ENCODE data around the gene RAB11FIP4. TPM values are rescaled to one million over a fixed set of nuclear protein-coding genes. Genes with fewer than 3 reads are reported as not detected.

RAB11FIP4 gene
- total and polyA plus RNA-seq, 2 of the 8 experiments (the other 6 are each of a cell fraction or from before 2014, with no cell fraction given), result 21.7 to 53.2 TPM

DNA sequence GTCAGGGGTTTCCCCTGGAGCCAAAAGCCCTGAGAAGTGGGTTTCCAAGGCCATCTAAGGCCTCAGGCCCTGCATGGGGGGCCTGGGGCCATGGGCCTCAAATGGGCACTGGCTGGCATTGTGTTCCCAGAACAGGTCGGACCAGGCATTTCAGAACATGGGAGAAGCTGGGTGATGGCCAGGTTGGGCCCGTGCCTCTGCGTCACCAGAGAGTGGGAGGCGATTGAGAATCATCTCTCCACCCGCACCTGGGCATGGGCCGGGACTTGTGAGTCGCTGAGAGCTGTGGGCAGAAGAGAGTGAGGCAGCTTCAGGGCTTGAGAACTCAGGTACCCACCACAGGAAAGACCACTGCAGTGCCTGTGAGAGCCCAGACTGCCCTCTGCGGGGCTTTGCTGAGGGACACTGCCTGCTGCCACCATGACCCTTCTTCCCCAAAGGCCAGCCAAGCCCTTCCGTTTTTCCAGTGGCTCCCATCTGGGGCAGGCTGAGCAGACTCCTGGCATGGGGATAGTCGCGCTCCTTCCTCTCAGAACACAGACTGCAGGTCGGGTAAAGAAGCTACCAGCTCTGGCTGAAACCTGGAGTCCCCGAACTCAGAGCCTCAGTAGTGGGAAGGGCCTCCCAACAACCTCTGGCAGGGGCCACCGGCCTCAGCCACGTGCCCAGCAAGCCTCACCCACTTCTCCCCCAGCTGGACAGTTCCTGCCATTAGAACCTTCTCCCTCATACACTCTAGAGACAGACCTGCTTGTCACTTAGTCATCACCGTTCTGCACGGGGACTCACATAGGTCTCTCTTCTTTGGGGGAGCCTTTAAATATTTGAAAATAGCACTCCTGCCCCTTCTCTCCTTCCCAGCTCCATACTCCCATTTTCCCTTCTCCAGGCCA lies 1.6 kb downstream of the RAB11FIP4 start (continued):
- no peak for TF ChIP-seq EZH2 (IDR thresholded peaks at IDR 0.05; ENCODE audit: low read depth, low read length, severe bottlenecking)
- no peak for TF ChIP-seq NRF1 (IDR thresholded peaks at IDR 0.05; ENCODE audit: low read depth, low read length)
- TF ChIP-seq, protein P1, sequence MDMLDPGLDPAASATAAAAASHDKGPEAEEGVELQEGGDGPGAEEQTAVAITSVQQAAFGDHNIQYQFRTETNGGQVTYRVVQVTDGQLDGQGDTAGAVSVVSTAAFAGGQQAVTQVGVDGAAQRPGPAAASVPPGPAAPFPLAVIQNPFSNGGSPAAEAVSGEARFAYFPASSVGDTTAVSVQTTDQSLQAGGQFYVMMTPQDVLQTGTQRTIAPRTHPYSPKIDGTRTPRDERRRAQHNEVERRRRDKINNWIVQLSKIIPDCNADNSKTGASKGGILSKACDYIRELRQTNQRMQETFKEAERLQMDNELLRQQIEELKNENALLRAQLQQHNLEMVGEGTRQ (IDR thresholded peaks at IDR 0.05; ENCODE audit: low read length), result no peak
- TF ChIP-seq ASH2L (IDR thresholded peaks at IDR 0.05; ENCODE audit: low read length), result no peak
- TF ChIP-seq ATF3 (IDR thresholded peaks at IDR 0.05; ENCODE audit: insufficient read depth, low read depth, low read length), result no peak
- TF ChIP-seq, protein P2, sequence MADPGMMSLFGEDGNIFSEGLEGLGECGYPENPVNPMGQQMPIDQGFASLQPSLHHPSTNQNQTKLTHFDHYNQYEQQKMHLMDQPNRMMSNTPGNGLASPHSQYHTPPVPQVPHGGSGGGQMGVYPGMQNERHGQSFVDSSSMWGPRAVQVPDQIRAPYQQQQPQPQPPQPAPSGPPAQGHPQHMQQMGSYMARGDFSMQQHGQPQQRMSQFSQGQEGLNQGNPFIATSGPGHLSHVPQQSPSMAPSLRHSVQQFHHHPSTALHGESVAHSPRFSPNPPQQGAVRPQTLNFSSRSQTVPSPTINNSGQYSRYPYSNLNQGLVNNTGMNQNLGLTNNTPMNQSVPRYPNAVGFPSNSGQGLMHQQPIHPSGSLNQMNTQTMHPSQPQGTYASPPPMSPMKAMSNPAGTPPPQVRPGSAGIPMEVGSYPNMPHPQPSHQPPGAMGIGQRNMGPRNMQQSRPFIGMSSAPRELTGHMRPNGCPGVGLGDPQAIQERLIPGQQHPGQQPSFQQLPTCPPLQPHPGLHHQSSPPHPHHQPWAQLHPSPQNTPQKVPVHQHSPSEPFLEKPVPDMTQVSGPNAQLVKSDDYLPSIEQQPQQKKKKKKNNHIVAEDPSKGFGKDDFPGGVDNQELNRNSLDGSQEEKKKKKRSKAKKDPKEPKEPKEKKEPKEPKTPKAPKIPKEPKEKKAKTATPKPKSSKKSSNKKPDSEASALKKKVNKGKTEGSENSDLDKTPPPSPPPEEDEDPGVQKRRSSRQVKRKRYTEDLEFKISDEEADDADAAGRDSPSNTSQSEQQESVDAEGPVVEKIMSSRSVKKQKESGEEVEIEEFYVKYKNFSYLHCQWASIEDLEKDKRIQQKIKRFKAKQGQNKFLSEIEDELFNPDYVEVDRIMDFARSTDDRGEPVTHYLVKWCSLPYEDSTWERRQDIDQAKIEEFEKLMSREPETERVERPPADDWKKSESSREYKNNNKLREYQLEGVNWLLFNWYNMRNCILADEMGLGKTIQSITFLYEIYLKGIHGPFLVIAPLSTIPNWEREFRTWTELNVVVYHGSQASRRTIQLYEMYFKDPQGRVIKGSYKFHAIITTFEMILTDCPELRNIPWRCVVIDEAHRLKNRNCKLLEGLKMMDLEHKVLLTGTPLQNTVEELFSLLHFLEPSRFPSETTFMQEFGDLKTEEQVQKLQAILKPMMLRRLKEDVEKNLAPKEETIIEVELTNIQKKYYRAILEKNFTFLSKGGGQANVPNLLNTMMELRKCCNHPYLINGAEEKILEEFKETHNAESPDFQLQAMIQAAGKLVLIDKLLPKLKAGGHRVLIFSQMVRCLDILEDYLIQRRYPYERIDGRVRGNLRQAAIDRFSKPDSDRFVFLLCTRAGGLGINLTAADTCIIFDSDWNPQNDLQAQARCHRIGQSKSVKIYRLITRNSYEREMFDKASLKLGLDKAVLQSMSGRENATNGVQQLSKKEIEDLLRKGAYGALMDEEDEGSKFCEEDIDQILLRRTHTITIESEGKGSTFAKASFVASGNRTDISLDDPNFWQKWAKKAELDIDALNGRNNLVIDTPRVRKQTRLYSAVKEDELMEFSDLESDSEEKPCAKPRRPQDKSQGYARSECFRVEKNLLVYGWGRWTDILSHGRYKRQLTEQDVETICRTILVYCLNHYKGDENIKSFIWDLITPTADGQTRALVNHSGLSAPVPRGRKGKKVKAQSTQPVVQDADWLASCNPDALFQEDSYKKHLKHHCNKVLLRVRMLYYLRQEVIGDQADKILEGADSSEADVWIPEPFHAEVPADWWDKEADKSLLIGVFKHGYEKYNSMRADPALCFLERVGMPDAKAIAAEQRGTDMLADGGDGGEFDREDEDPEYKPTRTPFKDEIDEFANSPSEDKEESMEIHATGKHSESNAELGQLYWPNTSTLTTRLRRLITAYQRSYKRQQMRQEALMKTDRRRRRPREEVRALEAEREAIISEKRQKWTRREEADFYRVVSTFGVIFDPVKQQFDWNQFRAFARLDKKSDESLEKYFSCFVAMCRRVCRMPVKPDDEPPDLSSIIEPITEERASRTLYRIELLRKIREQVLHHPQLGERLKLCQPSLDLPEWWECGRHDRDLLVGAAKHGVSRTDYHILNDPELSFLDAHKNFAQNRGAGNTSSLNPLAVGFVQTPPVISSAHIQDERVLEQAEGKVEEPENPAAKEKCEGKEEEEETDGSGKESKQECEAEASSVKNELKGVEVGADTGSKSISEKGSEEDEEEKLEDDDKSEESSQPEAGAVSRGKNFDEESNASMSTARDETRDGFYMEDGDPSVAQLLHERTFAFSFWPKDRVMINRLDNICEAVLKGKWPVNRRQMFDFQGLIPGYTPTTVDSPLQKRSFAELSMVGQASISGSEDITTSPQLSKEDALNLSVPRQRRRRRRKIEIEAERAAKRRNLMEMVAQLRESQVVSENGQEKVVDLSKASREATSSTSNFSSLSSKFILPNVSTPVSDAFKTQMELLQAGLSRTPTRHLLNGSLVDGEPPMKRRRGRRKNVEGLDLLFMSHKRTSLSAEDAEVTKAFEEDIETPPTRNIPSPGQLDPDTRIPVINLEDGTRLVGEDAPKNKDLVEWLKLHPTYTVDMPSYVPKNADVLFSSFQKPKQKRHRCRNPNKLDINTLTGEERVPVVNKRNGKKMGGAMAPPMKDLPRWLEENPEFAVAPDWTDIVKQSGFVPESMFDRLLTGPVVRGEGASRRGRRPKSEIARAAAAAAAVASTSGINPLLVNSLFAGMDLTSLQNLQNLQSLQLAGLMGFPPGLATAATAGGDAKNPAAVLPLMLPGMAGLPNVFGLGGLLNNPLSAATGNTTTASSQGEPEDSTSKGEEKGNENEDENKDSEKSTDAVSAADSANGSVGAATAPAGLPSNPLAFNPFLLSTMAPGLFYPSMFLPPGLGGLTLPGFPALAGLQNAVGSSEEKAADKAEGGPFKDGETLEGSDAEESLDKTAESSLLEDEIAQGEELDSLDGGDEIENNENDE (IDR thresholded peaks at IDR 0.05; ENCODE audit: insufficient replicate concordance, low read length), result no peak
